Measurements from ENCODE around the gene FRMD8. TPM values are rescaled to one million over a fixed set of nuclear protein-coding genes. Genes with fewer than 3 reads are reported as not detected.
"Not testable (repeated sequence)": the region's sequence is repeated elsewhere in the genome, so short reads cannot be mapped to it uniquely, and the experiment has no call there.

Gene FRMD8
- total RNA-seq, 1 donor from 2014 or later, result 53.3 TPM

GRCh38 chr11:65448074-65448417, 61.6 kb downstream of the FRMD8 start:
- H3K4me1 ChIP-seq, result peaks cover 40% of the 10 kb centered on the region
- no peaks in the 10 kb centered on the region for H3K9me3 ChIP-seq
- H3K4me3 ChIP-seq, result no peak overlapping the region
- TF ChIP-seq POLR2A (IDR thresholded peaks at IDR 0.05), result no peak
- TF ChIP-seq POLR2AphosphoS5 (IDR thresholded peaks at IDR 0.05; ENCODE audit: insufficient read depth in 1 of 2, low read depth in 1 of 2), result no peak
- no peak for TF ChIP-seq CTCF (IDR thresholded peaks at IDR 0.05)
- peaks cover 0 to 21% of the 10 kb centered on the region in 2 donors for H3K36me3 ChIP-seq
- peak overlapping the region; percentile 27 for H3K27ac ChIP-seq
- intact Hi-C loops (cut with DNase I), result no loop called here
- DNase-seq (ENCODE audit: extremely low spot score in 2 of 2), result no peak
- no peaks in the 10 kb centered on the region for H3K27me3 ChIP-seq

DNA sequence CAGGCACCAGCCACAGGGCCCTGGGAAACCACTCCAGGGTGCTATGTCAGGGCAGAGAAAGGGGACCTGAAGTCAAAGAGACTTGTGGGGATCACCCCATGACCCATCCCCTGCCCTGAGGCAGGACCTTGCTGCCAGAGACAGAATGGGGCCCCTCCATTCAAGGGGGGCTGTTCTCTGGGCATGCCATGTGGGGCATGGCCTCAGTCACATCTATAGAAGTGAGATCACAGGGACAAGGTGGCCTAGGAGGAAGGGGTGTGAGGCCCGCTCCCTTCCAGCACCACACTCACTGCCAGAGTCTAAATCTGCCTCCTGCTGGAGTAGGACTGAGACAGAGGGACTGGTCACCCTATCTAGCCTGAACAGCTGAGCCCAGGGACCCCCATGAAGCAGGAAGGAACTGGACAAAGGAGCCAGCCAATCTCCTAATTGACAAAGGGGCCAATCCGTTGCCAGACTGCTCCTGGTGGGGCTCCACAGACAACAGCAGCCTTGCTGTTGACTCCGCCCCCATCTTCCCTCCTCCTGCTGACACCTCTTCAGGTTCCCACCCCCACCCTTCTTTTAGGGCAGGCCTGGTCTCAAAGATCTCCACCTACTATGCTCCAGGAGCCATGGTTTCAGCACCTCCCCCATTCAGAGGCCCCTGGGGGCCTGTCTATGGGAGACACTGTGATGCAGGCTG, 62.1 kb downstream of the FRMD8 start:
- intact Hi-C loops (cut with DNase I), result no loop called here
- no peak for TF ChIP-seq POLR2A (IDR thresholded peaks at IDR 0.05)
- no peak for TF ChIP-seq CTCF (IDR thresholded peaks at IDR 0.05)
- no peak for TF ChIP-seq POLR2AphosphoS5 (IDR thresholded peaks at IDR 0.05; ENCODE audit: insufficient read depth in 1 of 2, low read depth in 1 of 2)
- Histone ChIP-seq H3K4me3 (no peak overlapping the region), H3K36me3 (peaks cover 0 to 17% of the 10 kb centered on the region in 2 donors), H3K9me3 (no peaks in the 10 kb centered on the region), H3K4me1 (peaks cover 35% of the 10 kb centered on the region), H3K27me3 (no peaks in the 10 kb centered on the region), H3K27ac (peak overlapping the region; percentile 27)
- DNase-seq (ENCODE audit: extremely low spot score in 2 of 2), result no peak

GRCh38 chr11:65451301-65451700, 64.9 kb downstream of the FRMD8 start:
- DNase-seq (ENCODE audit: extremely low spot score in 2 of 2); H3K36me3 ChIP-seq; H3K4me3 ChIP-seq; intact Hi-C loops (cut with DNase I); H3K27me3 ChIP-seq; H3K9me3 ChIP-seq; H3K27ac ChIP-seq: not testable (repeated sequence)
- H3K4me1 ChIP-seq, result peaks cover 31% of the 10 kb centered on the region

DNA sequence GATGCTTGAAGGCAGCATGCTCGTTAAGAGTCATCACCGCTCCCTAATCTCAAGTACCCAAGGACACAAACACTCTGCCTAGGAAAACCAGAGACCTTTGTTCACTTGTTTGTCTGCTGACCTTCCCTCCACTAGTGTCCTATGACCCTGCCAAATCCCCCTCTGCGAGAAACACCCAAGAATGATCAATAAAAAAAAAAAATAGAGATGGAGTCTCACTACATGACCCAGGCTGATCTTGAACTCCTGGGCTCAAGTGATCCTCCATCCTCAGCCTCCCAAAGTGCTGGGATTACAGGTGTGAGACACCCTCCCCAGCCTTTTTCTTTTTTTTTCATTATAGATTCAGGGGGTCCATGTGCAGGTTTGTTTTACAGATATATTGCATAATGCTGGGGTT, 65.8 kb downstream of the FRMD8 start:
- H3K36me3 ChIP-seq; H3K9me3 ChIP-seq; intact Hi-C loops (cut with DNase I); H3K4me3 ChIP-seq; DNase-seq (ENCODE audit: extremely low spot score in 2 of 2); H3K27me3 ChIP-seq: not testable (repeated sequence)
- Histone ChIP-seq H3K27ac (peak overlapping the region; percentile 95), H3K4me1 (peaks cover 32% of the 10 kb centered on the region)

DNA sequence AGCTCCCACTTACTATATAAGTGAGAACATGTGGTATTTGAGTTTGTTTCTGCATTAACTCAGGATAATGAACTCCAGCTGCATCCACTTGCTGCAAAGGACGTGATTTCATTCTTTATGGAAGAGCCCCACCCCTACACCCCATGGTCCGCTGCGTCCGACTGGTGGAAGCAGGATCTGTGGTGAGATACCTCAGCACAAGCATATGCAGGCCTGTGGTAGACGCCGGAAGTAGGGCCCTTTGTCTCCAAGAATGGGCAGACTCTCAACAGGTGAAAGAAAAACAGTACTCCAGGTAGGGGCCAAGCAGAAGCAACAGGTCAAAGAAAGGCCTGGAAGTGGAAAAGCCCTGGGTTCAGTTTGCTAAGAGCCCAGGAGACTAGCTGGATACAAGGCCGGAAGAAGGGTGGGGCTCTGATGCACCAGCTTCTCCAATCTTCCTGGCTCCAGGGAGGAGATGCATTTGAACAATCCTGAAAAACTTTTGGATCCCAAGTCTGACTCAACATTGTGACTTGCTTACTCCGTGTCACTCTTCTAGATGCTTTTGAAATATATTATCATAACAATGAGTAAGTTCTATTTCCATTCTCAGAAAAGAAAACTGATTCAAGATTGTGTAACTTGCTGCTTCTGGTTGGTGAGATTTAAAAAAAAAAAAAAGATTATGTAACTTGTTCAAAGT, 66.5 kb downstream of the FRMD8 start:
- Histone ChIP-seq H3K36me3 (no peaks in the 10 kb centered on the region), H3K4me1 (peaks cover 32% of the 10 kb centered on the region), H3K9me3 (no peaks in the 10 kb centered on the region), H3K4me3 (no peak overlapping the region), H3K27ac (peak overlapping the region; percentile 95), H3K27me3 (no peaks in the 10 kb centered on the region)
- TF ChIP-seq POLR2AphosphoS5 (IDR thresholded peaks at IDR 0.05; ENCODE audit: insufficient read depth in 1 of 2, low read depth in 1 of 2), result peak in 1 of 2 donors; percentile 53
- no peak for TF ChIP-seq CTCF (IDR thresholded peaks at IDR 0.05)
- TF ChIP-seq POLR2A (IDR thresholded peaks at IDR 0.05), result no peak
- DNase-seq (ENCODE audit: extremely low spot score in 2 of 2), result no peak
- intact Hi-C loops (cut with DNase I), result no loop called here

DNA sequence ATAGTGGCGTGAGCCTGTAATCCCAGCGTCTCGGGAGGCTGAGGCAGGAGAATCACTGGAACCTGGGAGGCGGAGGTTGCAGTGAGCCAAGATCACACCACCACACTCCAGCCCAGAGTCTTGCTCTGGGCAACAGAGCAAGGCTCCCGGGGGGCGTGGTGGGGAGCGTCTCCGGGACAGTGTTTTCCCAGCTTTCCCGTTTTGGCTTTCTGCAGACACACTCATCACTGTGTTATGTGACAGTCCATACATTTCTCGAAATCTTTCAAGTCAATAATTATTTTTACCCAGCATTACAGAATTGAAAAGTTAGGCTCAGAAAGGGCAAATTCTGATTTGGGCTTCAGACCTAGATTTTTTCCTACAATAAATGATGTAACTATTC, 67.9 kb downstream of the FRMD8 start:
- H3K27ac ChIP-seq, result peak overlapping the region; percentile 95

More for the DNA sequence above, 67.9 kb downstream of the FRMD8 start:
- H3K4me1 ChIP-seq, result peaks cover 32% of the 10 kb centered on the region
- DNase-seq (ENCODE audit: extremely low spot score in 2 of 2), result no peak
- peak overlapping the region; percentile 50 to 77 for H3K4me3 ChIP-seq
- no peaks in the 10 kb centered on the region for H3K27me3 ChIP-seq
- H3K36me3 ChIP-seq, result no peaks in the 10 kb centered on the region
- intact Hi-C loops (cut with DNase I), result no loop called here
- no peaks in the 10 kb centered on the region for H3K9me3 ChIP-seq
- TF ChIP-seq POLR2AphosphoS5 (IDR thresholded peaks at IDR 0.05; ENCODE audit: insufficient read depth in 1 of 2, low read depth in 1 of 2), result no peak
- no peak for TF ChIP-seq POLR2A (IDR thresholded peaks at IDR 0.05)
- TF ChIP-seq CTCF (IDR thresholded peaks at IDR 0.05), result no peak
